ENCODE results near the gene KLHL28.
A peak's percentile ranks its signal among the peaks of the same experiment; 100 is the strongest.

KLHL28 gene

GRCh38 chr14:44960146-44960545 is 1.6 kb downstream of the KLHL28 start:
- no peak for DNase-seq (ENCODE audit: low read depth in 3 of 3)

- no peak for DNase-seq (ENCODE audit: low read depth in 3 of 3)
These were observed 2.2 kb downstream of the KLHL28 start for GRCh38 chr14:44959538-44959937.

GRCh38 chr14:44956866-44957265 is 4.9 kb downstream of the KLHL28 start:
- DNase-seq (ENCODE audit: low read depth in 3 of 3): no peak

- no peak for DNase-seq (ENCODE audit: low read depth in 3 of 3)
These were observed 6.2 kb downstream of the KLHL28 start for GRCh38 chr14:44955528-44955927.

- DNase-seq (ENCODE audit: low read depth in 3 of 3): no peak
These were observed 7.0 kb downstream of the KLHL28 start for GRCh38 chr14:44954750-44955149.

DNA sequence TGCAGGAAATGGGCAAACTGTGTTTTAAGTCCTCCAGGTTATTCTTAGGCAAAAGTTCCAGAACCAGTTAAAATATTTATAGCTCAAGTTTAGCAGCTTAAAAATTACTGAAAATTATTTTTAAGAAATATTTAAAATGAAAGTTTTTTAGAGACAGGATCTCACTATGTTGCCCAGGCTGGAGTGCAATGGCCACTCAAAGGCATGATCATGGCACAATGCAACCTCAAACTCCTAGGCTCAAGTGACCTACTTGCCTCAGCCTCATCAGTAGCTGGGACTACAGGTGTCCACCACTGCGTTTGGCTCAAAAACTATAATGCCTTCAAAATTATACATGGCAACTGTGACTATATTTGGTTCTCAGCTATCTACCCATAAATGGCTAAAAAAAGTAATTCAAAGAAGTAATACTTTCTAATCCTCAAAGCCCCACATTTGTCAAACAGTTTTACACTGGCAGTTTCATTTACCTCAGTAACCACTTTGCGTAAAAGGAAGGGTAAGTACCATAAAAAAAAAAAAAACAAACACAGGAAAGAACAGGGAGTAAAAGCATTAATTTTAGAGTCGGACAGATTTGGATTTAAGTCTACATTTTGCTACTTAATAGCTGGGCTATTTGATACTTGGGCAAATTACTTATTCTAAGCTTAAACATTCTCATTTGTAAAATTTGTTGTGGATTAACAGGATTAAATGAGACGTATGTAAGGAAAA is 9.2 kb downstream of the KLHL28 start:
- DNase-seq (ENCODE audit: low read depth in 3 of 3): no peak

GRCh38 chr14:44951051-44951450 is 10.7 kb downstream of the KLHL28 start:
- DNase-seq (ENCODE audit: low read depth in 3 of 3): no peak

- DNase-seq (ENCODE audit: low read depth in 3 of 3): no peak
These were observed 16.5 kb downstream of the KLHL28 start for GRCh38 chr14:44945264-44945663.

DNA sequence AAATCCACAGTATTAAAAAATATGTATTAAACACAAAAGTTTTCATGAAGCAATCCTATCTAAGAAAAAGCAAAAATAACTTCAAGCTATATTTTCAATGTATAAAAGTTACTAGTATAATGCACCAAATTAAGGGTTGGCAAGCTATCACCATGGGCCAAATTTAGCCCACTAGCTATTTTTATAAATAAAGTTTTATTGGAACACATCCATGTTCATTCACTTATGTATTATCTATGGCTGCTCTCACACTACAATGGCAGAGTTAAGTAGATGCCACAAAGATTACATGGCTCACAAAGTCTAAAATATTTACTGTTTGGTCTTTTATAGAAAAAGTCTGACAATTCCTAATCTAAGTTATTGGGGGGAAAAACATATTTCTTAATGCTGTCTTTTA is 17.6 kb downstream of the KLHL28 start:
- no peak for DNase-seq (ENCODE audit: low read depth in 3 of 3)

DNA sequence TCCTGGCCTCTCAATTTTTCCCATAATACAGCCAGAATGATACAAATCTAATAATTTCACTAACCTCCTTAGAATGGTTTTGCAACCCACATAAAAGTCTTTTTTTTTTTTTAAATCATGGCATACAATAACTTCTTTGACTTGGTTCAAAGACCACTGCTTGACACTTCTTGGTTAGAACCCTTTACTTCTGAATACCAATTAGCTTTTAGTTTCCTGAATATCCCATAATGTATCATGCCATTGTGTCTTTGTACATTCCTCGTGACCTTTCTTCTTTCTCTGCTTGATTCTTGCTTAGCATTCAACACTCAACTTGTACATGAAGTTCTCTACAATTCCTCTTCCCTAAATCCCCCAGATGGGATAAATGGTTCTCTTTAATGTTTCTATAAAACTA is 19.3 kb downstream of the KLHL28 start:
- no peak for DNase-seq (ENCODE audit: low read depth in 3 of 3)

GRCh38 chr14:44941591-44941990 is 20.2 kb downstream of the KLHL28 start:
- no peak for DNase-seq (ENCODE audit: low read depth in 3 of 3)

DNA sequence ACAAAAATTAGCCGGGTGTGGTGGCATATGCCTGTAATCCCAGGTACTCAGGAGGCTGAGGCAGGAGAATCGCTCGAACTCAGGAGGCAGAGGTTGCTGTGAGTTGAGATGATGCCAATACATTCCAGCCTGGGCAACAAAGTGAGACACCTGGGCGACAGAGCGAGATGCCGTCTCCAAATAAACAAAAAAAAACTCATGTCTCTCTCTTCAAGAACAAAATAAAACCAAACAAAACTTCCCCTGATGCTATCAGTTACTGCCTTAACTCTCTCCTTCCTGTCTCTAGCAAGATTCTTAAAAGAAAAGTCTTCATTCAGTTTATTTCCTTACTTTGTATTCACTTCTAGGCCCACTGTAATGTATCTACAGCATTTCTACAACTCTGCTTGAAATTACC is 20.8 kb downstream of the KLHL28 start:
- DNase-seq (ENCODE audit: low read depth in 3 of 3): no peak

DNA sequence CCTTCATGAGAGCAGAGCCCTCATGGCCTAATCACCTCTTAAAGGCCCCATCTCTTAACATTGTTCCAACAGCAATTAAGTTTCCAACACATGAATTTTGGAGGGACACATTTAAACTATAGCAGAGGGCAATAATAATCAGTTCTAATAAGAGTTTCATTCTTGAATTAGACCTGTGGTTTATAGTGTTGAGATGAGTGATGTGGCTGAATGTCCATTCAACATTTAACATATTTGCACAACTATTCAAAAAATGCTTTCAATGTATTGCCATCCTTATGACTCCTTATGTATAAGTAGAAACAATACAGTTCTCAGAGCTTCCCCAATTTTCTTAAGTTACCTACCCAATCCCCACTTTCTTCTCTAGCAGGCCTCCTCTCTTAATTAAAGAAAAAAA is 21.5 kb downstream of the KLHL28 start:
- no peak for DNase-seq (ENCODE audit: low read depth in 3 of 3)

- no peak for DNase-seq (ENCODE audit: low read depth in 3 of 3)
These were observed 24.2 kb downstream of the KLHL28 start for GRCh38 chr14:44937547-44937946.

- DNase-seq (ENCODE audit: low read depth in 3 of 3): no peak
These were observed 26.6 kb downstream of the KLHL28 start for GRCh38 chr14:44935155-44935554.

- DNase-seq (ENCODE audit: low read depth in 3 of 3): no peak
These were observed 33.0 kb downstream of the KLHL28 start for GRCh38 chr14:44928793-44929192.

DNA sequence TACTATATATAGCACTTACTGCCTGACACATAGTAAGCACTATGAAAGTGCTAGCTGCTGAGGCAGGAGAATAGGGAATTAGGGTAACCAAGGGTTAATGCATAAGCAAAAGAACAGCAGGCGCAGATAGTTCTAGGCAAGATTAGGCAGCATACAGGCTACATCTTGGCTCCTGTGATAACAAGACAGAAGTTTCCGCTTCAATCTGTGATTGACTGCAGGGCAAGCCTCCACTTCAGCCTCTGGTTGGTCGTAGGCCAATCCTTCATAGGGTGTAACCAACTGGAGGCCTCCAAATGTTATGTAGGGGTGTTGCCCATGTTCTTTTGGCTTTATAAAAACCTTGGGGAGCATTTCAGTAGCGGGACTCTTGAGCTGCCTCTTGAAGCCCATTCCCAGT is 46.9 kb downstream of the KLHL28 start:
- no peak for DNase-seq (ENCODE audit: low read depth in 3 of 3)

- no peak for DNase-seq (ENCODE audit: low read depth in 3 of 3)
These were observed 49.5 kb downstream of the KLHL28 start for GRCh38 chr14:44912041-44912869.

DNA sequence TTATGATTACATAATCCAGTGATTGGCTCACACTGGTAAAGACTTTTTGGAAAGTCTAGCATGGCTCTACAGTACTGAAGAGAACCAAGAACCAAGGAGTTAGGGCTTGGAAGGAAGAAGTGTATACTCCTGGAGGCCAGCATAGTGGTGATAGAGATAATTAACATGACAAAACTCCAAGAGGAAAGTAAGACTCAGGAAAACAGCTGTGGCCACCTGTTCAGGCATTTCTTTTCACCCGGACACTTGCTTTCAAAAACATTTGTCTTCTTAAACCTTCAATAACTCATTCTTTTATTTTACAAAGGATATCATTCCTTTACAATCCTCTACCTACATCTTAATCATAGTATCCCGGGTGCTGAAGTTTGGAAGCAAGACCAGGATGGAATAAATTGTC is 50.9 kb downstream of the KLHL28 start:
- no peak for DNase-seq (ENCODE audit: low read depth in 3 of 3)

- DNase-seq (ENCODE audit: low read depth in 3 of 3): no peak
These were observed 60.1 kb downstream of the KLHL28 start for GRCh38 chr14:44901696-44902095.

GRCh38 chr14:44898551-44898950 is 63.2 kb downstream of the KLHL28 start:
- DNase-seq (ENCODE audit: low read depth in 3 of 3): no peak

DNA sequence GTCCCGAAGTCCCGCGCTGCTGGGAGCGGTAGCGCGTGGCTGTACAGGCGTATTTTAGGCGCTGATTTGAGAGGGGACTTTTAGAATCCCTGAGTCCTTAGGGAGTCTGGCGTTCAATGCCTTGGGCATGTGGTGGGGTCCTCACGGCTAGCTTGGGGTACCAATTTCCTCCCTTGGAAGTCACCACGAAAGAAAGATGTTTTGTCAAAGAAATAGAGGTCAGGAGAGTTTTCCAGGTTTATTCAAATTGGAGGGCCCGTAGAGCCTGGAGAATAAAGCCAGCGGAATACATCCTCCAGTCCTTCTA is 63.9 kb downstream of the KLHL28 start:
- DNase-seq (ENCODE audit: low read depth in 3 of 3): no peak

GRCh38 chr14:44897041-44897844 is 64.5 kb downstream of the KLHL28 start:
- peak; percentile 95 to 98 (median 96) for DNase-seq (ENCODE audit: low read depth in 3 of 3)
